Neural cell (in vitro differentiated cells): ENCODE measurements around the gene FAM187B. TPM values are rescaled to one million over a fixed set of nuclear protein-coding genes. Genes with fewer than 3 reads are reported as not detected.

ENCODE experiments used
- H2AFZ ChIP-seq: fragments of 200-600, 300-800 bp; sonication (generic), shearing (Covaris generic); 2 replicates; pipeline ENCODE4 v1.6.0; 2014; ENCODE audit warnings: low read depth, mild to moderate bottlenecking, antibody characterized with exemption, low read length, moderate library complexity
- H3F3A ChIP-seq: fragments of 200-600 bp; shearing (Covaris generic); 2 replicates; pipeline ENCODE4 v1.6.1; 2016; ENCODE audit warnings: mild to moderate bottlenecking, moderate library complexity, mixed read lengths, antibody characterized with exemption, low read length; ENCODE audit not compliant: insufficient read depth, poor library complexity, severe bottlenecking
- H3K27ac ChIP-seq: fragments of 200-600, 300-800 bp; sonication (generic), shearing (Covaris generic); 2 replicates; pipeline ENCODE4 v1.5.1; 2014; ENCODE audit warnings: mild to moderate bottlenecking, low read length, moderate library complexity
- H3K27me3 ChIP-seq: fragments of 300-800, 200-600 bp; sonication (generic), shearing (Covaris generic); 2 replicates; pipeline ENCODE4 v1.6.0; 2014; ENCODE audit warnings: mild to moderate bottlenecking, low read depth, low read length, moderate library complexity; ENCODE audit not compliant: insufficient read depth
- H3K36me3 ChIP-seq: fragments of 300-800, 200-600 bp; sonication (generic), shearing (Covaris generic); 2 replicates; pipeline ENCODE4 v1.5.1; 2014; ENCODE audit warnings: mild to moderate bottlenecking, antibody characterized with exemption, low read length, moderate library complexity; ENCODE audit not compliant: insufficient read depth
- H3K4me2 ChIP-seq: fragments of 300-800, 200-600 bp; sonication (generic), shearing (Covaris generic); 2 replicates; pipeline ENCODE4 v1.6.0; 2014; ENCODE audit warnings: mild to moderate bottlenecking, low read length
- H3K4me3 ChIP-seq: fragments of 300-800, 200-600 bp; sonication (generic), shearing (Covaris generic); 2 replicates; pipeline ENCODE4 v1.5.1; 2014; ENCODE audit warnings: mild to moderate bottlenecking, low read length, moderate library complexity
- H3K79me2 ChIP-seq: fragments of 200-600 bp; shearing (Covaris generic); replicated peaks from 2 replicates; pipeline ENCODE4 v1.6.0; 2014; ENCODE audit warnings: mild to moderate bottlenecking, low read length, moderate library complexity; ENCODE audit not compliant: insufficient read depth
- H3K9ac ChIP-seq: fragments of 300-800, 200-600 bp; sonication (generic), shearing (Covaris generic); 2 replicates; pipeline ENCODE4 v1.6.1; 2016; ENCODE audit warnings: mild to moderate bottlenecking, low read length, mixed read lengths
- H3K9me2 ChIP-seq: fragments of 200-600 bp; shearing (Covaris generic); 2 replicates; pipeline ENCODE4 v1.6.1; 2016; ENCODE audit warnings: mild to moderate bottlenecking, low read length, mixed read lengths; ENCODE audit not compliant: insufficient read depth
- H3K9me3 ChIP-seq: fragments of 200-600, 300-800 bp; sonication (generic), shearing (Covaris generic); 2 replicates; pipeline ENCODE4 v1.6.1; 2016; ENCODE audit warnings: mild to moderate bottlenecking, mixed run types, low read length, moderate library complexity, mixed read lengths
- H4K20me1 ChIP-seq: fragments of 200-600 bp; shearing (Covaris generic); 2 replicates; pipeline ENCODE4 v1.6.1; 2016; ENCODE audit warnings: mild to moderate bottlenecking, mixed run types; ENCODE audit not compliant: insufficient read depth
- CTCF ChIP-seq: fragments of 450-650 bp; IDR thresholded peaks from 2 replicates; pipeline ENCODE4 v1.5.1; 2014; ENCODE audit warnings: antibody characterized with exemption, mild to moderate bottlenecking, moderate library complexity; ENCODE audit not compliant: poor library complexity, severe bottlenecking
- EP300 ChIP-seq: fragments of 450-650 bp; conservative IDR thresholded peaks from 2 replicates; pipeline ENCODE4 v1.6.1; 2014; ENCODE audit warnings: antibody characterized with exemption, mild to moderate bottlenecking, moderate library complexity; ENCODE audit not compliant: poor library complexity, severe bottlenecking
- EZH2 ChIP-seq: fragments of 200-600, 300-800 bp; shearing (Covaris generic), sonication (generic); IDR thresholded peaks from 2 replicates; pipeline ENCODE4 v1.6.1; 2014; ENCODE audit warnings: antibody characterized with exemption, low read length, borderline replicate concordance, mild to moderate bottlenecking; ENCODE audit not compliant: insufficient read depth, poor library complexity, severe bottlenecking
- MXI1 ChIP-seq: fragments of 450-650 bp; conservative IDR thresholded peaks from 2 replicates; pipeline ENCODE4 v1.6.1; 2014; ENCODE audit warnings: antibody characterized with exemption, mild to moderate bottlenecking; ENCODE audit not compliant: poor library complexity, severe bottlenecking
- POLR2AphosphoS5 ChIP-seq: IDR thresholded peaks from 2 replicates; pipeline ENCODE4 v1.6.1; 2012
- RAD21 ChIP-seq: fragments of 450-650 bp; conservative IDR thresholded peaks from 2 replicates; pipeline ENCODE4 v1.6.1; 2014; ENCODE audit warnings: antibody characterized with exemption, mild to moderate bottlenecking, moderate library complexity
- REST ChIP-seq: IDR thresholded peaks from 2 replicates; pipeline ENCODE4 v1.6.1; 2012; ENCODE audit warnings: borderline replicate concordance
- SMC3 ChIP-seq: fragments of 450-650 bp; conservative IDR thresholded peaks from 2 replicates; pipeline ENCODE4 v1.6.1; 2014; ENCODE audit warnings: antibody characterized with exemption, mild to moderate bottlenecking, moderate library complexity; ENCODE audit not compliant: poor library complexity
- TAF1 ChIP-seq: IDR thresholded peaks from 2 replicates; pipeline ENCODE4 v1.6.1; 2012; ENCODE audit warnings: low read depth
- polyA plus RNA-seq: library from polyadenylated mRNA; depleted of rRNA; stranded (reverse); fragments of >200 nt; gene quantifications from 2 replicates; pipeline ENCODE4 v1.2.3, GENCODE V29; 2014

Gene FAM187B
- polyA plus RNA-seq, 1 donor from 2014 or later = not detected

GRCh38 chr19:35202722-35203688 lies 25.5 kb downstream of the FAM187B start:
- no peak overlapping the region for H3K4me2 ChIP-seq

More at GRCh38 chr19:35202722-35203688, 25.5 kb downstream of the FAM187B start:
- Histone ChIP-seq H3K4me3 (no peak overlapping the region), H3K79me2 (no peaks in the 10 kb centered on the region), H4K20me1 (no peaks in the 10 kb centered on the region), H3K27ac (no peak overlapping the region), H2AFZ (no peak overlapping the region), H3K9me3 (no peaks in the 10 kb centered on the region), H3K36me3 (no peaks in the 10 kb centered on the region), H3K27me3 (no peaks in the 10 kb centered on the region), H3F3A (no peaks in the 10 kb centered on the region), H3K9ac (no peak overlapping the region), H3K9me2 (no peaks in the 10 kb centered on the region)
- TF ChIP-seq EP300 (no peak), RAD21 (no peak), MXI1 (no peak), POLR2AphosphoS5 (no peak), TAF1 (no peak), CTCF (no peak), SMC3 (no peak), EZH2 (no peak), REST (no peak)
